ENCODE data around the gene EIF2B4.
"Not testable (repeated sequence)": the region's sequence is repeated elsewhere in the genome, so short reads cannot be mapped to it uniquely, and the experiment has no call there.

Gene EIF2B4

GRCh38 chr2:27335311-27335710 lies 34.8 kb downstream of the EIF2B4 start:
- DNase-seq (ENCODE audit: low spot score), result no peak

DNA sequence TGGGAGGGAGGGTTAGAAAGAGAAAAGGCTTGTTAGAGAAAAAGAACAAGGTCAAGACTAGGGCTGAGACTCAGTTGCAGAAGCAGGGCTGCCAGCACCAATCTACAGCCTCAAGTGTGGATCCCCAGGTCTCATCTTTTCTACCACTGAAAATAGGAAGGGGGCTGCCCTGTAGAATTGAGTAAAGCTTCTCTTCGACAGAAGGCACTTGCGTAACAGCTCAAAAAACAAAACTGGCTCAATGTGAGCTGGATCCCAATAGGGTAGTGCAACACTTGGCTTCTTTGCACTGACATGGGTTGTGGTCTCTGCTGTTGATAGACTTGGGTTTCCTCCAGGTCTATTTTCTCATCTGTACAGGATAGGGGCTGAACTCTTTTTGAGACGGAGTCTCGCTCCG lies 45.4 kb downstream of the EIF2B4 start:
- DNase-seq (ENCODE audit: low spot score), result no peak

GRCh38 chr2:27323596-27324285 lies 46.4 kb downstream of the EIF2B4 start:
- DNase-seq (ENCODE audit: low spot score), result no peak

- peak; percentile 92 for DNase-seq (ENCODE audit: low spot score)
Measured at GRCh38 chr2:27322766-27323595, 47.2 kb downstream of the EIF2B4 start, which contains the start of gene MPV17. Gene MPV17, minus strand, starts transcription at chr2:27323097. Its CDS starts 580 bp downstream, at chr2:27322517.

DNA sequence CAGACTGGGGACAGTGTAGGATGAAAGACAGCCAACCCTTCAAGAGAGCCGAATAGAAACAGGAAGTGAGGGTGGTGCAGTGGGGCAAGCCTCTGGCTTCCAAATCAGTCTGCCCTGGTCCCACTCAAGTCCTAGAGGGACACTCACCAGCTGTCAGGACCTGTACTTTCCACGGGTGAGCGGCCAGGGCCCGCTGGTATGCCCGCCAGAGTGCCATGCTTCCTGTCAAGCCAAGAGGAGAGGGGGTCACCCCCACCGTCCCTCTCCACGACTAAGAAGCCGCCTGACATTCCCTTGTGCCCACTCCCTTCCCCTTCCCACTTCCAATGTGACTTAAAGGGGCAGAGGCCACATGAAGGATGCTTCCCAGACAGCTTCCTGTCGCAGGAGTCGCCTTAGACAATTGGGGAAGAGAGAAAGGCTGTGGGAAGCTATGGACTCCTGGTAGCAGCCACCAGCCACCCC lies 47.8 kb downstream of the EIF2B4 start:
- no peak for DNase-seq (ENCODE audit: low spot score)

DNA sequence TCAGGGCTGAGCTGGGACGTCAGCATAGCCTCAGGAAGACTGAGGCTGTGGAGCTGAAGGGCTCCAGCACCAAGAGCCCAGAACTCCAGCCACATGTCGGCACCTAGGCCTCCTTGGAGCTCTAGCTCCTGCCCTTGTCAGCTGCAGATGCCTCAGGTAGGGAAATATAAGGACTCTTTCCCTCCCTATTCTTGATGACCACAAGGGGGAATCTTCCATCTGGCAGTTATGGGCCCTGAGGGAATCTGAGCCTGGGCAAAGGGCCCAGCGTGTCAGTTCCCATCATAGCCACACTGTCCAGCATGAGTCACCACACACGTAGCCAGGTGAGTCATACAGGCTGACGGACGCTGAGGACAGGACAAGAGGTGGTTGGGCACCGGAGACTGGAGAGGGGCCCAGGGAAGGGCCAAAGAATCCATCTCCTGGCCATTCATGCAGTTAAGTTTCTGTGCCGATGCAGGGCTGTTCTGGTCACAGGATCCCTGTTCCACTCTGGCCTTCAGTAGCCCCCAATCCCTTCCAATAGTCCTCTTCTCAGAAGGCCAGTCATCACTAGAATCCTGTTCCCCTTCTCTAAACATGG lies 49.1 kb downstream of the EIF2B4 start:
- DNase-seq (ENCODE audit: low spot score), result peak; percentile 43

DNA sequence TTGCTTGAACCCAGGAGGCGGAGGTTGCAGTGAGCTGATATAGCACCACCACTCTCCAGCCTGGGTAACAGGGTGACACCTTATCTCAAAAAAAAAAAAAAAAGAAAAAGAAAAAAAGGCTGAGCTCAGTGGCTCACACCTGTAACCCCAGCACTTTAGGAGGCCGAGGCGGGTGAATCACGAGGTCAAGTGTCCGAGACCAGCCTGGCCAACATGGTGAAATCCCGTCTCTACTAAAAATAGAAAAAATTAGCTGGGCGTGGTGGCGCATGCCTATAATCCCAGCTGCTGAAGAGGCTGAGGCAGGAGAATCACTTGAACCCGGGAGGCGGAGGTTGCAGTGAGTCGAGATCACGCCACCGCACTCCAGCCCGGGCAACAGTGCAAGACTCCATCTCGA lies 50.3 kb downstream of the EIF2B4 start:
- DNase-seq (ENCODE audit: low spot score), result not testable (repeated sequence)

DNA sequence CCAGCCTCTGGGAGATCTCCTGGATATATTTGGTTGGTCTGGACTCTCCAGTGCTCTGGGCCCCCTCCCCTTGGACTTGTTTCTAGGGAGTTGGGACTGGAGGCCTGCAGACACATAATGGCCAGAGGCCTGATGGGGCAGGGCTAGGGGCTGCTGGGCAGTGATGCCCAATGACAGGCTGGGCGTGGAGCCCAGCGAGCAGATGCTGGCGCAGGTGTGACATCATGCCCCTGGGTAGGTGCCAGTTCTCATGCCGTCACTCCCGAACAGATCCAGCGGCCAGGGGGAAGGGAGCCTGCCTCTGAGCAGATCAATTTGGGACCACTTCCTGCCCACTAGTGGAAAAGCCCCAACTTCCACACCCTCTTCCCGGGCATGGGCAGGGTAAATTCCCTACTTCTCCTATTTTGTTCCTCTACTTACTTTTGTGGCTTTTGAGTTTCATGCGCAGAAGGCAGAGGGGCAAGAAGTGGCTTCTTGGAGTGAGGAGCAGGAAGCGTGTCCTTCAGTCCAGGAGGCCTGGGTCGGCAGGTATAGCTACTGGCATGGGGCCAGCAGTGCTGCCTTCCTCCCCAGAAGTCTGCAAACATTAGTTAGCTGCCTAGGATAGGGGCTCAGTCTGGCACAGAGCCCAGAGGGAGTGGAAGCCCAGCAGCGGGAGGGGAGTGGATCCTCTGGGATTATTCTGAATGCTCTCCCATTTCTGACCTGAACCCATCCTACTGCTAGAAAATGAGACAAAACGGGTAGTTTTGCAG lies 53.3 kb downstream of the EIF2B4 start:
- no peak for DNase-seq (ENCODE audit: low spot score)

DNA sequence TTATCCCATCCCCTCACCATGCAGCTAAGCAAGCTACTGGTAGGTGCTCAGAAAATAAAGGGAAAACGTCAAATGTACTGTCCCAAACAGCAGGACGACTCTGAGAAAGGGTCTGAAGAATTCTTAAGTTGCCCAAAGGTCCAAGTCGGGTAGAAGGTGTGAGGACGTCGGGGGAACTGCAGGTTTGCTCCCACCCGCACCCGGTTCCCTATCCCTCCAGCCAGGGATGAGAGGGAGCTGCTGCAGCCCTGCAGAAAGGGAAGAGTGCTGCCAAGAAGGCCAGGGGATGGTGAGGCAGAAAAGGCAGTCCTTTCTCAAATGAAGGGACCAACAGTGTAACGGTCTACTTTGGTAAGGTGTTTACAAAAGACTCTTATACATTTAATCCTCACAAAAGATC lies 55.0 kb downstream of the EIF2B4 start:
- DNase-seq (ENCODE audit: low spot score), result no peak

DNA sequence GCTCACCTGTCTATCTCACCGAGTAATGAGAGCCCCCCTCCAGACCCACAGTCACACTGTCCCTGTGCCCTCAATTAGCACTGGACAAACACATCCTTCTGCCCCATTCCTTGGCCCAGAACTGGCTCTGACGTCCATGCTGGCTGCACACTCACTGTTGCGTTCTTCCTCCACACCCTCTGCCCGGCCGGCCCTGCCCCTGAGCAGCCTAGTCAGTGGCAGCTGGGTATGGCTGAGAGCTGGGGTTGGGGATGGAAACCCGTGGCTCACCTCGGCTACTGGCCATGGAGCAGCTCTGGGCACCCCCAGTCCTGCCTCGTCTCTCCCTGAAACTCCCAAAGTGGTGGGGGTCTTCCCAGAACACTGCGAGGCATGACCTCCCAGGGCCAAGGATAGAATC lies 55.4 kb downstream of the EIF2B4 start:
- no peak for DNase-seq (ENCODE audit: low spot score)

Measured in hematopoietic multipotent progenitor cell treated with erythropoietin and hydrocortisone succinate and interleukin-3 and kit ligand, for 17 days (in vitro differentiated cells).